Stimulated activated CD8-positive, alpha-beta memory T cell treated with anti-CD3 and anti-CD28 coated beads, Interleukin-4, amount 100 ng/mL, for 4 hours (primary cell): ENCODE data around the gene RTKN2.

Source experiments
- DNase-seq, 2 donors: peaks; one replicate each; pipeline ENCODE4 v3.0.0-alpha.2; 2020; ENCODE audit warnings: low read depth in 2 of 2, low spot score in 1 of 2

Gene RTKN2

GRCh38 chr10:62177111-62177510 lies 91.5 kb downstream of the RTKN2 start:
- no peak for DNase-seq

DNA sequence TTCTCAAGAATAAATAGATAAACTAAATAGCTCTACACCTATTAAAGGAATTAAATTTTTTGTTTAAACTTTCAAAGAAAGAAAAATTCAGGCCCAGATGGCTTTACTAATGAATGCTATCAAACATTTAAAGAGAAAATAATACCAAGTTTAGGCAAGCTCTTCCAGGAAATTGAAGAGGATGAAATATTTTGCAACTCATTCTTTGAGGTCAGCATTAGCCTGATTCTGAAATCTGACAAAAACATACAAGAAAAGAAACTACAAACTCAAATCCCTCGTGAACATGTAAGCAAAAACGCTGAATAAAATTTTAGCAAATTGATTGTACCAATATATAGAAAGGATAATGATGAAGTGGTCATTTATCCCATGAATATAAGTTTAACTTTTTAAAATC lies 93.4 kb downstream of the RTKN2 start:
- DNase-seq: no peak

DNA sequence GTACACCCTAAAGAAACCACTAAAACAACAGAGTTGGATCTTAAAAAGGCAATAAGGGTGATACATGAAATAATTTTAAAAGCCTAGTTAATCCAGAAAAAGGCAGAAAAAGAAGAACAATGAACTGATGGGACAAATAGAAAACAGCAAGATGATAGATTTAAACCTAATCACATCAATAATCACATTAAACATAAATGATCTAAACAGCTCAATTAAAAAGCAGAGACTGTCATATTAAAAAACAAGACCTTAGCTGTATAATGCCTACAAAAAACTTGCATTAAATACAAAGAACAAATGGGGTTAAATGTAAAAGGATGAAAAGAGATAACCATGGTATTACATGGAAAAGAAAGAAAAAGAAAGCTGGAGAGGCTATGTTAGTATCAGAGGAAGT lies 96.2 kb downstream of the RTKN2 start:
- DNase-seq: no peak

- DNase-seq: no peak
These were observed 96.9 kb downstream of the RTKN2 start for GRCh38 chr10:62171791-62172190.

DNA sequence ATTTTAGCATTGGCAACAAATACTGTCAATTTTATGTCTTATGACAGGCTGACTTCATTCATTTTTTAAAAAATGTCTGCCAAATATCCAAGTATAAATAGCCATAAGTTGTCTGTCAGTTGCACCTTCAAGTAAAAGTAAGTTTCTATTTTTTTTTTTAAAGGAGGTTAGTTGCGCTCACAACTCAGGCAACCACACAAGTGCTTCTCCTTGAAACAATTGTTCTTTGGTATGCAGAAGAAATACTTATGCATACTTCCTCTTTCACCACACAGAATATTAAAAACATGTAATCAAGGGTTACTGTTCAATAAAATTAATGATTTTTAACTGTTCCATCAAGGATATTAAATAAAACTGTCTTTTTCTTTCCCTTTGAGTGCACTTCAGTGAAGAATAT lies 97.9 kb downstream of the RTKN2 start:
- no peak for DNase-seq

DNA sequence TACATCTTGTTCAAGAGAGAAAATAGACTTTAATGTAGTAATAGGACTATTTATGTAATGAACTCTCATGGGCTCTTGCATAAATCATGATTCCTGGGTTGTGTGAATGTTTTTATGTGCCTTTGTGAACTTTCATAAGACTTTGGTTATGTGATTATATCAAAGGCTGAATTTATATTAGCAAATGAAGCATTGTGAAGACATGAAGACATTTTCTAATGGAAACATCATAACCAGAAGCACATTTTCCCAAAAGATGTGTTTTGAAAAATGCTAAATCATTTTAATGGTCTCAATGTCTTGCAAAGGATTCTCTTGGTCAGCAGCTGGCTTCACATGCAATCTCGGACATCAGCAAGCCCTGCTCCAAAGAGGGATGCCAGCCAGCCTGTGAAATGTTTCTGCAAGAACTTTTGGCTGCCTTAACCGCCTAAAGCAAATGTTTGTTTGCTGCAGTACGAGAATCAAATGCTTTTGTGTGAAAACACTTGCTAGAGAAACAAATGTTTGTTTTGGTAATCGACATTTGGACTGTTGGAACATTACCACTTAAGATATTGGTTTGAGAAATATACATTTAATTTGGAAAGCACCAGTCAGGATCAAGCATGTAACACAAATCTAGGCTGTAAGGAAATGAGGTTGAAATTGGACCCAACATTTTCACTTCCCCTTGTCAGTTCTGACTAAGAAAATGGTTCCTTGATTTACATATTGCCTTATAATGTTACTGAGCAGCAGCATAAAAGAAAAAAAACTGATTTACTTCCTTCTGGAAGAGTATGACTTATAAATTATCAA lies 102.1 kb downstream of the RTKN2 start:
- no peak for DNase-seq

GRCh38 chr10:62165803-62166202 lies 102.8 kb downstream of the RTKN2 start:
- no peak for DNase-seq

DNA sequence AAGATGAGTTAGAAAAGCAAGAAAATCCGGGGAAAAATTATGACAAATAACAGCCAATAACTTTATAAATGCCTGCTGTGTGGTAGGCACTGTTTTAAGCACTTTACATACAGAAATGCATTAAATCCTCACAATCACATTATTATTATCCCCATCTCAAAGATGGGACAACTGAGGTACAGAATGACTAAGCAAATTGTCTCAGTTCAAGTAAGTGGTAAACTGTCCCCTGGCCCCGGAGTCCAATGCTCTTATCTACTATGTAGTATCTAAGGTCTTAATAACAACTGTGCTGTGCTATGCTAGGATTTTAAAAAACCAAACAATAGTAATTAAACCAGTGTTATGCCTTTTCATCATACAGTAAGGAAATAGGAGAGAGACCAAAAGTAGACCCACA lies 105.6 kb downstream of the RTKN2 start:
- DNase-seq: no peak

DNA sequence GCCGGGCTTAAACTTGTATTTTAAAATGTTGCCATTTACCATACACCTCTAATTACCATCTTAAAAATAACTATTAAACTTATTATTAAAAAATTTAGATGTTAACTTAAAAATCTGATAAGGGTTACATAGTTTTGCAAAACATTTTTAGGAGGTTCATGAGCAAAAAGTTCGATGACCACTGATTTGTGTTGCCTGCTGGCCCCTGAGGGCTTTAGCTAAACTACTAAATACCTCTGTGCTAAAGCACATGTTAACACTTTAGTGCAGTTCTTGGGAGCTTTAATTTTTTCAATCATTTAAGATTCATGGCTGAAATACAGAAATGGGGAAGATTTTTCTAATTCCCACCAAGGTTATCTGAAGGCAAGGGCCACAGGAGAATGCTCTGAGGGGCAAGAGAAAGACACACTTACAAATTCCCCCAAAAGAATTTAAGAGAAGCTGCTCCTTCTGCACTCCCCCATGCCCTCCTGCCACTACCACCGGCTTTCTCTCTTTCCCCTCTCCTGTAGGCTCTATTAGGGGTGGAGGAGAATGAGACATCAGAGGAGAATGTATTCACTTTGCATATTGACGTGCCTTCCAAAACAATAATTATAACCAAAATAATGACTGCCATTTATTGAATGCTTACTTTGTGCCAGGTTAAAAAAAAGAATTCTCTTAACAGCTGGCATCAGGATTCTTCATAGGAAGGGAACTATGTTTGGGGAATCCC lies 106.2 kb downstream of the RTKN2 start:
- DNase-seq: no peak

- no peak for DNase-seq
These were observed 109.3 kb downstream of the RTKN2 start for GRCh38 chr10:62159351-62159750.

- no peak for DNase-seq
These were observed 111.0 kb downstream of the RTKN2 start for GRCh38 chr10:62157601-62158000.

GRCh38 chr10:62155054-62155680 lies 113.5 kb downstream of the RTKN2 start:
- no peak for DNase-seq

DNA sequence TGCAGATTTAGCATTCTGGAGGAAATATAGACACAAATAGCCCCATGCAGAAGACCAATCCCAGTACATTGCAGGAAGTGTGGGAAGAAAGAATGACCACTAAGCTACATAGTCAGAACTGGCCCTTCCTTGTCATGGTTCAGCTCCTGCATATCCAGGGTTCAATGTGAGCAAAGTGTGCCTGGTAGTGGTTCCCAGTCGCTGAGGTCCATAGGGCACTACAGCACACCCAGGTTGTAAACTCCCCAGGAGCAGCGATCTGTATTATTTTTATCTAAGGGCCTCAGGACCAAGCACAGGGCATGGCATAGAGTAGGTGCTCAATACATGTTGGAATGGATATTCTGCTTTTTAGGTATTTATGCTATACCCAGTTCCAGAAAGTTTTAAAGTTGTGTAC lies 114.4 kb downstream of the RTKN2 start:
- DNase-seq: no peak

DNA sequence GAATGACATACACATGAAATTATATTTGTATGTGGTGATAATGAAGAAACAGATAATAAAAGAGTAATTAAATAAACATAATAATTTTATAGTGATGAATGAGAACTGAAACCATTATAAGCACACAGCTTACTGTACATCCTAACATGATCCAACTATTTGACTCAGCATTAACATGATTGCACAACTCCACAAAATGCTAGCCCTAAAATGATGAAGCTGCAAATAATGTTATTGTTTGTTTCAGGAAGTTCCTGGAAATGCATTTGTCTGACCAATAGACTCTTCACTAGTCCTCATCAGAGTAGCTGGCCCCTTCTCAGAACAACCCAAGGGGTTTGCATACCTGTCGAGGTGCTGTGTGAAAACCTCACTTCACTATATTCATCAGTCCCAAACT lies 115.5 kb downstream of the RTKN2 start:
- no peak for DNase-seq

- DNase-seq: no peak
These were observed 119.0 kb downstream of the RTKN2 start for GRCh38 chr10:62149621-62150020.

- no peak for DNase-seq
These were observed 120.5 kb downstream of the RTKN2 start for GRCh38 chr10:62148155-62148554.

DNA sequence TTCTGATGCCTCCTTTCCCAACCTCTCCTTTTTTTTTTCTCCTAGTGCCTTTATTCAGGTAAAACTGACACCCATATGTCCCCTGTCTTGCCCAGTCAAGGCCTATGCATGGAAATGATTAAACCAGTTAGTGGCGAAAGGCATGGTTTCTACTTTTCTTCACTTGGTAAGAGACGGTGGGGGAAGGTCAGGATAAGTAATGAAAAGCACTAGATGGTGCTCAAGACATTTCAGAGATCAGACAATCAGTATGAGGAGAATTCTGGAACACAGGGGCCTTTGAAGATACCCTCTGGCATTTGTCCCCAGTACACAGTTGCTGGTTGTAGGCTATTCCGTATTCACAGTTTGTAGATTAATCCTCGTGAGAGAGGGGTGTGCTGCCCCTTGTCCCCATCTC lies 121.2 kb downstream of the RTKN2 start:
- no peak for DNase-seq

- no peak for DNase-seq
These were observed 131.7 kb downstream of the RTKN2 start for GRCh38 chr10:62136931-62137330.

DNA sequence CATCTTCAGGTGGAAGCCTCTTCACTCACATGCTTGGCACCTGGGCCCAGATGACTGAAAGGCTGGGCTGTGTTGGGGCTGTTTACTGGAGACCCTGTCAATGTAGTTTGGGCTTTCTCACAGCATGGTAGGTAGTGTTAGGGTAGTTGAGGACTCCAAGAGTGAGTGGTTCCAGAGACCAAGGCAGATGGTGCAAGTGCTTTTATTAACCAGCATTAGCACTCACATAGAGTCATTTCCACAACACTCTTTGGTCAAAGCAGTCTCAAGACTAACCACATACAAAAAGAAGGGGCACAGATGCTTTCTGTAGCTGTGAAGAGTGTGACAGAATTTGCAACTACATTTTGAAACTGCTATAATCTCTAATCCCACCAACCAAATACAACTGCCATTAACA lies 135.0 kb downstream of the RTKN2 start:
- DNase-seq: no peak
